Measurements from ENCODE around the gene NOD1.
"Not testable (repeated sequence)": the region's sequence is repeated elsewhere in the genome, so short reads cannot be mapped to it uniquely, and the experiment has no call there.

Gene NOD1

GRCh38 chr7:30503274-30504212, 25.0 kb upstream of the NOD1 start:
- no peak for DNase-seq

DNA sequence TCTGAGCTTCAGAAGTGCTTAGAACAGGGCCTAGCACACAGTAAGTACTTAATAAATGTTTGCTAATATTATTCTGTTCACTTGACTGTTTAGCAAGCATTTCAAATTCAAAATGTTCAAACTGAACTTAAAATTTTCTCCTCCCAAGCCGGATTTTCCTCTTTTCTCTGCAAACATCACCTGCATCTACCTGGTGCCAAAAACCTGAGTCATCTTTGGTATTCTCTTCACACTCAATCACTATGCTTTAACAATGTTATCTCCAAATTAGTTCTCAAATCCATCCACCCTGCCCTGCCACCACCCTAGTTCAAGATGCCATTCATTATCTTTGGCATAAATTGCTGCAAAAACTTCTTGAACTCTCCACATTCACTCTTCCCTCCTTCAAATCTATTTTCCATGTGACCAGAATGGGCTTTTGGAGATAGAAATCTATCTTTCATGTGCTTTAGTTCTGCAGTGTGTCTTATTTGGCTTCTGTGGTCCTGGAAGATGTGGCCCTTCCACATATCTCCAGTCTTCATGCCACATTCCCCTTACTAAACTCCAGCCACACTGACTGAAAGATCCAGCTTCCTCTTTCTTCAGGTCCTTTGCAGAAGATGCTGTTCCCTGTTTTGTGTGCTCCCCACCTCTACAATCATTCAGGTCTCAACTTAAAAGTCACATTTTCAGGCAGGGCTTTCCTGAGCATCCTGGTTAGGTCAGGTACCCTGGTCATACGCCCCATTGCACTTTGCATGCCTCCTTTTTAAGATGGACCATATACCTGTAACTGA, 24.1 kb upstream of the NOD1 start:
- DNase-seq, result no peak

DNA sequence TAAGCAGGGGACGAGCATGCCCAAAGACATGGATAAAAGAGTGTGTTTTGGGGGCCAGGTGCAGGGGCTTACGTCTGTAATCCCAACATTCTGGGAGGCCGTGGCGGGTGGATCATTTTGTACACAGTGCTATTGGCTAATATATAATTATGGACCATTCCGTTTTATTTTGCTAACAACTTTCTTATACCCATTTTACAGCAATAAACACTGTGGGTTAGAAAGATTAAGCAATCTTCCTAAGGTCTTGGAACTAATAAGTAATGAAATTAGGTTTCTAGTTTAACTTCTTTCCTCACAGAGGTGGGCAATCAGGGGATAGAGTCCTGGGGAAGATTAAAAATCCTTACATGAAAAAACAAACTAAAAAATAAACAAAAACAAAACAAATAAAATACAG, 22.7 kb upstream of the NOD1 start:
- DNase-seq, result no peak

DNA sequence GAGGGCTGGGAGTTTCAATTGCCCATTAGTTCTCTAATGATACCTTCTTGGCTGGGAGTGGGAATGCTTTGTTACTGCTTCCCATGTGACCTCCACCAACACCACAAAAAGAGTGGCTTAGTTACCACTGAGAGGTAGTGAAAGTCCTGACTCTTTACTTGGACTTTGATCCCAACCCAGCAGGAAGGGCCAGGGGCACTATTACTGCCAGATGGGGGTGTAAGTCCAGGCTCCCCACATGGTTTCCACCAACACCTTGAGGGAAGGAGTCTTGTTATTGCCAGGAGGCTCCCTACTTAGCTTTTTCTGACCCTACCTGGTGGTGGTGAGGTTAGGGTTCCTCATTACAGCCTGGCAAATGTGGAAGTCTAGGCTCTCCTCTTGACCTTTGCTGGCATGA, 14.6 kb upstream of the NOD1 start:
- no peak for DNase-seq

DNA sequence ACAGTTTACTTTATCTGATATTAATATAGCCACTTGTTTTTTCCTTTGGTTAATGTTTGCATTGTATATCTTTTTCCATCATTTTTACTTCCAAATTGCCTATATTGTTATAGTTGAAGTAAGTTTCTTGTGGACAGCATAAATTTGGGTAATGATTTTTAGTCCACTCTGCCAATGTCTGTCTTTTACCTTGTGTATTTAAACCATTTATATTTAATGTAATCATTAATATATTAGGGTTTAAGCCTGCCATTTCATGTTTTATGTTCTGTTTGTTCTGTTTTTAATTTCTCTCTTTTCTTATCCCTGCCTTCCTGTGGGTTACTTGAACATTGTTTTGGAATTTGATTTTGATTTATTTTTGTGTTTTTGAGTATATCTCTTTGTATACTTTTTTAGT, 12.8 kb upstream of the NOD1 start:
- DNase-seq, result no peak

GRCh38 chr7:30487371-30487770, 8.8 kb upstream of the NOD1 start:
- DNase-seq, result no peak

DNA sequence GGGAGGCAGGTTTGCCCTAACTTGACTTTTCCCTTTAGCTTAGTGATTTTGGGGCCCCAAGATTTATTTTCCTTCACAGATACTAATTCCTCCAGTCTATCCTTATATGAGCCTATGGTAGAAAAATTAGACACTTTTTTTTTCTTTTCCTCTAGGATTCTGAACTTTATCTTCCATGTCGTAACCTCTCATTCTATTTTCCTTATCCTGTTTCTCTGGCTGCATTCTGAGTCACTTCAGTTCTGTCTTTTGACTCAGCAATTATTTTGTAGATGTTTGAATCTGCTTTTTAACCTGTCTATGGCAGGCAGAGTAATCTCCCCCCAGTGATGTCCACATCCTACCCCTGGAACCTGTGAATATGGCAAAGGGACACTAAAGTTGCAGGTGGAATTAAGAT, 7.1 kb upstream of the NOD1 start:
- no peak for DNase-seq

DNA sequence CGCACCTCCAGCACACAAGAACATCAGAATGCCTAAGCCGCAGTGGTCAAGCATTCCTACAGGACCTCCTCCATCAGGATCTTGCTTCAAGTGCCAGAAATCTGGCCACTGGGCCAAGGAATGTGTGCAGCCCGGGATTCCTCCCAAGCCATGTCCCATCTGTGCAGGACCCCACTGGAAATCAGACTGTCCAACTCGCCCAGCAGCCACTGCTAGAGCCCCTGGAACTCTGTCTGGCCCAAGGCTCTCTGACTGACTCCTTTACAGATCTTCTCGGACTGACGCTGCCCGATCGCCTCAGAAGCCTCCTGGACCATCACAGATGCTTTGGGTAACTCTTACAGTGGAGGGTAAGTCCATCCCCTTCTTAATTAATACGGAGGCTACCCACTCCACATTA, 2.8 kb upstream of the NOD1 start:
- not testable (repeated sequence) for DNase-seq

DNA sequence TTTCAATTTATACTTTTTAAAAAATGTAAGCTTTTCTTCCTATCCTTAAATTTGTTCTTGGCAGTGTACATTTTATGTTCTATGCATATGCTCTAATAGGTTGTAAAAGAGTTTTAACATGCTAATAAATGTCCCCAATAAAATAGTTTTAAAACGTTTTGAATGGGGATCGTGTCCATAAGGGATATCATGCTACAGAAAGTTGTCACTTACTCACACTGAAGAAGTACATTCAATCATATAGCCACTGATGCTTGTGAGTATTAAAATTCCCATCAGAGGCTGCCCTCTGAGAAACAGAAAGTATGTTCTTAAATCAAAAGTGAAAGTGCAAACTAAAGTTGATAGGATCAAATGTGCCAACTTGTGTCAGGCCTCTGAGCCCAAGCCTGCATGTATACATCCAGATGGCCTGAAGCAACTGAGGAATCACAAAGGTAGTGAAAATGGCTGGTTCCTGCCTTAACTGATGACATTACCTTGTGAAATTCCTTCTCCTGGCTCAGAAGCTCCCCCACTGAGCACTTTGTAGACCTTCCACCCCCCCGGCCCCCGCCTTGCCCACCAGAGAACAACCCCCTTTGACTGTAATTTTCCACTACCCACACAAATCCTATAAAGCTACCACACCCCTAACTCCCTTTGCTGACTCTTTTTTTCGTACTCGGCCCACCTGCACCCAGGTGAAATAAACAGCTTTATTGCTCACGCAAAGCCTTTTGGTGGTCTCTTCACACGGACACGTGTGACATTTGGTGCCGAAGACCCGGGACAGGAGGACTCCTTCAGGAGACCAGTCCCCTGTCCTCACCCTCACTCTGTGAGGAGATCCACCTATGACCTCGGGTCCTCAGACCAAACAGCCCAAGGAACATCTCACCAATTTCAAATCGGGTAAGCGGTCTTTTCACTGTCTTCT, 877 bp upstream of the NOD1 start:
- DNase-seq, result no peak

- no peak for DNase-seq
Measured at GRCh38 chr7:30476459-30477145, 2.0 kb downstream of the NOD1 start.

- DNase-seq, result no peak
Measured at GRCh38 chr7:30475580-30475979, 3.0 kb downstream of the NOD1 start.

GRCh38 chr7:30474893-30475292, 3.7 kb downstream of the NOD1 start:
- DNase-seq, result no peak

DNA sequence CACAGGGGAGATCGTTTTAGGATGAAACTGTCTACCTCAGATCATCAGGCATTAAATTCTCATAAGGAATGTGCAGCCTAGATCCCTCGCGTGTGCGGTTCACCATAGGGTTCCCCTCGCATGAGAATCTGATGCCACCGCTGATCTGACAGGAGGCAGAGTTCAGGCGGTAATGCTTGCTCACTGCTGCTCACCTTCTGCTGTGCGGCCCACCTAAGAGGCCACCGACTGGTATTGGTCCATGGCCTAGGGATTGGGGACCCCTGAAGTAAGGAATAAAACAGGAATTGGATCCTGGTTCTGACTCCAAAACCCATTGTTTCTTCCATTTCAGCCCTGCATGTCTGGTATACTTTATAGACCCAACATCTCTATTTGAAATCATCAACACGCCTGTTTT, 4.1 kb downstream of the NOD1 start:
- DNase-seq, result no peak

DNA sequence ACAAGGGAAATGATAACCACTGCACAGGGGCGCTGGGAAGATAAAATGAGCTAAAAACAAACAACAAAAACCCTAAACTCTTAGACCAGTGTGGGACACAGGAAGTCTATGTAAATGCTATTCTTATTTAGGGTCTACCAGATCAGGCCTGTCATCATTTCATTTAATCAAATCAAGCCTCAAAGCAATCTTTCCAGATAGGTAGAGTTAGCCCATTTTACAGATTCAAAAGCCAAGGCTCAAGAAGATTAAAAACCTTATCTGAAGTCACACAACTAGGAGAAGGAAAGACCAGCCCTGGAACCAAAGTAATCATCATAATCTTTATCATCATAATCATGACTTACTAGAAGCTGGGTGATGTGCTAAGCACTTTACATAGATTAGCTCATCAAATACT, 4.7 kb downstream of the NOD1 start:
- no peak for DNase-seq

DNA sequence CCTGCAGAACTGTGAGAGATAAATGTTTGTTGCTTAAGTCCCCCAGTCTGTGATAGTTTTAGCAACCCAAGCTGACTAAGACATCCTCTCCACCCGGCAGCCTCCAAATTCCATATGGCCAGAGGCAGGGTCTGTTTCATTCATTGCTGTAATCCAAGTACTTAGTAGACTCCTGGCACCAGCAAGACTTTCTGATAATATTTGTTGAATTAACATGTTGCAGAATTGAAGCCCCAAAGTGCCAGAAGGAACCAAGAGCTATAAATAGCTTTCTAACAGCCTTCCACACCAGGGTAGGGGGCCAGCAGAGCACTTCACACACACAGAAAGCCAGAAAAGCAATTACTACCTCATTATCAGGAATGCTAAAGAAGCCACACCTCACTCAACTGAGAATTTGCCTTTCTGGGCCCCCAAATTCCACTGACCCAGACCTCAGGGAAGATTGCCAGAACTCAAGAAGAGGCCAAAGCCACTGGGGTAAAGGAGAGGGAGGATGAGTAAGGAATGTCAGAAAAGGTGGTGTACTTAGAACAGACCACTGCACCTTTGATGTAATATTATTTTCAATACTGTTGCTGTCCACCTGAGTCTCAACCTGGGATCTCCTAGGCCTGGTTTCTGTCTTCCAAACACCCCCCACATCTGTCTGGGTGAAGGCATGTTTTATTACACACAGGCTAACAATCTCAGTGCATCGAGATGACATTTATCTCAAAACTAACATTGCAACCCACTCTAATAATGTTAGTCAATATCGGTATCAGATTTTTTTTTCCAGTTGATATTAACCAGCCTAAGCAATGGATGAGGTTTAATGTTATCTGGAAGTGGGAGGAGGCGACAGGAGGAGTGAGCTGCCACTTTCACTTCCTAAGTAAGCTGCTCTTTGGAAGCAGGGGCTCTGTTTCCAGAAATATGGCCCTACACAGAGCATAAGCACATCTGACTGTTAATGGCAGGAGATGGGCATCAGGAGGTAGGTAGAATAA, 5.5 kb downstream of the NOD1 start:
- no peak for DNase-seq

- no peak for DNase-seq
Measured at GRCh38 chr7:30472081-30472783, 6.4 kb downstream of the NOD1 start.

- no peak for DNase-seq
Measured at GRCh38 chr7:30471205-30471604, 7.4 kb downstream of the NOD1 start.

- DNase-seq, result peak; percentile 47
Measured at GRCh38 chr7:30470771-30471170, 7.8 kb downstream of the NOD1 start.

DNA sequence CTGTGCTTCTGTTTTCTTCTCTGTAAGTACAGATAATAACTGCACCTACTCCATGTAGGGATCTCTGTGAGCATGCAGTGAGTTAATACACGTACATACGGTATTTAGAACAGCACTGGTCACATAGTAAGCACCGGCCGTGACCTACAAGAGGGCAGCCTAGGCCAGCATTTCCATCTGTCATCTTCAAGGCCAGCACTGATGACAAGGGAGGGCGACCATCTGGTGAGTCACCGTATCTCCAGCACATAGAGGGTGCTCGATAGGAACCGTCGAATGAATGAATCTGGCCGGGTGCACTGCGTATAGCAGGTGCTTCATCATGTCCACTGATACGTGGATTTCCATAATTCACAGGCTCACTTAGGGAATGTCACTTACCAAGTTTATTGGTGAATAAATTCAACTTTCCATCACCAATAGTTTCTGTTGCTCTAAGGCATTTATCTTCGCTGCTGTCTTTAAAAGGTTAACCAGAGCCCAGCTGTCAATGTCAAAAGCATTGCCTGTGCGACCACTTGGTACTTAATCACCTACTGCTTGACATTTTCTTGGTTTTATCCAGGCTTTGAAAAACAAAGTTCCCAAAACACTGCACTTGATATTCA, 8.3 kb downstream of the NOD1 start:
- no peak for DNase-seq

DNA sequence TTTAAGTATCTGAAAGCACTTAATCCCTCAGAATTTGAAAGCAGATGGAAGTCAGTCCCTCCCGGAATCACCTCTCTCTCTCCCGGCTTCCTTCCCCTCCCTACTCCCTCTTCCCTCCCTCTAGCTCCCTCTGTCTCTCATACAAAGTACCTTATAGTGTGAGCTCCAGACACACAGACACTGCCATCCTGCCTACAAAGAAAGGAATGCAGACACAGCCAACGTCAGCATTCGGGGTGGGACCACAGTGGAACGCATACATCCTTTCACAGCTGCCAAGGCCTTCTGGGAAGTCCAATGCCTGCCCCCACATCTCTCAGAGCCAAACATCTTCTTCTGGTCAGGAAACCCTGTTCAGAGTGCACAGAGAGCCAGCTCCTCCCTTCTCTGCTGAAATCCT, 9.3 kb downstream of the NOD1 start:
- peak; percentile 90 for DNase-seq

Data from femur (tissue), 1 donor.